Measurements from ENCODE around the gene GIT1. TPM values are rescaled to one million over a fixed set of nuclear protein-coding genes. Genes with fewer than 3 reads are reported as not detected.

The GIT1 gene
- total and polyA plus RNA-seq, 4 donors = 2.2 to 11.1 (median 4.9) TPM

GRCh38 chr17:29595107-29595942 is 5.9 kb upstream of the GIT1 start:
- 85% methylated on average over 7 of the region's 7 CpGs for WGBS
- H3K4me1 ChIP-seq (ENCODE audit: control insufficient read depth in 4 of 4, insufficient read depth in 4 of 4, low read length in 3 of 4) = peaks cover 4 to 35% (median 26%) of the 10 kb centered on the region in 4 donors
- DNase-seq (ENCODE audit: low spot score) = no peak

GRCh38 chr17:29594519-29595090 is 5.2 kb upstream of the GIT1 start:
- 84% methylated on average over 11 of the region's 11 CpGs for WGBS
- H3K9ac ChIP-seq (ENCODE audit: low read depth in 1 of 2, low read length in 2 of 2) = no peak overlapping the region
- TF ChIP-seq NR2F2 (IDR thresholded peaks at IDR 0.05) = no peak
- TF ChIP-seq HNF4A (conservative IDR thresholded peaks at IDR 0.05) = no peak
- TF ChIP-seq GABPA (IDR thresholded peaks at IDR 0.05 in 1 of 2, conservative IDR thresholded peaks at IDR 0.05 in 1 of 2) = no peak
- TF ChIP-seq ATF3 (IDR thresholded peaks at IDR 0.05) = no peak
- TF ChIP-seq RXRA (IDR thresholded peaks at IDR 0.05) = no peak
- TF ChIP-seq JUND (IDR thresholded peaks at IDR 0.05) = no peak

More at GRCh38 chr17:29595107-29595942, 5.9 kb upstream of the GIT1 start:
- Histone ChIP-seq H3K27me3 (ENCODE audit: control insufficient read depth in 4 of 4, insufficient read depth in 4 of 4, low read length in 3 of 4) (no peaks in the 10 kb centered on the region), H3K27ac (ENCODE audit: low read depth in 1 of 2, low read length in 2 of 2) (no peak overlapping the region), H3K36me3 (ENCODE audit: control insufficient read depth in 4 of 4, insufficient read depth in 3 of 4, low read depth in 1 of 4, low read length in 3 of 4) (no peaks in the 10 kb centered on the region), H3K4me3 (ENCODE audit: low read depth in 1 of 3, low read length in 3 of 3) (no peak overlapping the region), H3K9me3 (ENCODE audit: control insufficient read depth in 4 of 4, low read length in 3 of 4) (no peaks in the 10 kb centered on the region), H3K9ac (ENCODE audit: low read depth in 1 of 2, low read length in 2 of 2) (no peak overlapping the region)
- TF ChIP-seq HNF4G (IDR thresholded peaks at IDR 0.05) = no peak
- TF ChIP-seq RAD21 (IDR thresholded peaks at IDR 0.05) = no peak
- no peak for TF ChIP-seq TAF1 (conservative IDR thresholded peaks at IDR 0.05)
- TF ChIP-seq NR2F2 (IDR thresholded peaks at IDR 0.05) = no peak
- TF ChIP-seq EGR1 (IDR thresholded peaks at IDR 0.05; ENCODE audit: low read depth in 2 of 2) = no peak
- TF ChIP-seq SP1 (IDR thresholded peaks at IDR 0.05) = no peak
- TF ChIP-seq FOXA2 (IDR thresholded peaks at IDR 0.05) = no peak
- no peak for TF ChIP-seq ZBTB33 (IDR thresholded peaks at IDR 0.05)
- no peak for TF ChIP-seq YY1 (IDR thresholded peaks at IDR 0.05)
- no peak for TF ChIP-seq MAX (IDR thresholded peaks at IDR 0.05)
- TF ChIP-seq FOXA1 (IDR thresholded peaks at IDR 0.05) = no peak
- no peak for TF ChIP-seq GABPA (IDR thresholded peaks at IDR 0.05 in 1 of 2, conservative IDR thresholded peaks at IDR 0.05 in 1 of 2)
- no peak for TF ChIP-seq CTCF (IDR thresholded peaks at IDR 0.05; ENCODE audit: low read depth, low read length, missing input control)

More at GRCh38 chr17:29594519-29595090, 5.2 kb upstream of the GIT1 start:
- H3K36me3 ChIP-seq (ENCODE audit: control insufficient read depth in 4 of 4, insufficient read depth in 3 of 4, low read depth in 1 of 4, low read length in 3 of 4) = no peaks in the 10 kb centered on the region
- no peak overlapping the region for H3K4me3 ChIP-seq (ENCODE audit: low read depth in 1 of 3, low read length in 3 of 3)
- H3K4me1 ChIP-seq (ENCODE audit: control insufficient read depth in 4 of 4, insufficient read depth in 4 of 4, low read length in 3 of 4) = peaks cover 6 to 42% (median 32%) of the 10 kb centered on the region in 4 donors
- no peaks in the 10 kb centered on the region for H3K9me3 ChIP-seq (ENCODE audit: control insufficient read depth in 4 of 4, low read length in 3 of 4)
- no peak overlapping the region for H3K27ac ChIP-seq (ENCODE audit: low read depth in 1 of 2, low read length in 2 of 2)
- no peak for DNase-seq (ENCODE audit: low spot score)
- no peaks in the 10 kb centered on the region for H3K27me3 ChIP-seq (ENCODE audit: control insufficient read depth in 4 of 4, insufficient read depth in 4 of 4, low read length in 3 of 4)
